Esophagus muscularis mucosa (tissue), 4 donors: ENCODE results near the gene CPNE6. TPM values are rescaled to one million over a fixed set of nuclear protein-coding genes. Genes with fewer than 3 reads are reported as not detected.

Experiments used
- DNase-seq: peaks from one replicate; pipeline ENCODE4 v3.0.0-alpha.2; 2017; ENCODE audit errors: extremely low spot score
- H3K27ac ChIP-seq, 4 donors: fragments of 200-600 bp; sonication (generic); replicated peaks in 1 of 4; 1 replicate in 3 of 4; 2 replicates in 1 of 4; pipeline ENCODE4 v1.5.1; 2016 to 2019; ENCODE audit warnings: mild to moderate bottlenecking in 1 of 4
- H3K27me3 ChIP-seq, 4 donors: fragments of 200-600 bp; sonication (generic); one replicate each; pipeline versions ENCODE4 v1.5.1 to v1.6.0; 2016 to 2019
- H3K36me3 ChIP-seq, 4 donors: fragments of 200-600 bp; sonication (generic); one replicate each; pipeline ENCODE4 v1.5.1; 2016 to 2019
- H3K4me1 ChIP-seq, 4 donors: fragments of 200-600 bp; sonication (generic); one replicate each; pipeline ENCODE4 v1.5.1; 2016 to 2019
- H3K4me3 ChIP-seq, 4 donors: fragments of 200-600 bp; sonication (generic); 1 replicate in 2 of 4; 2 replicates in 2 of 4; pipeline ENCODE4 v1.5.1; 2016 to 2019; ENCODE audit warnings: mild to moderate bottlenecking in 4 of 4, moderate library complexity in 1 of 4
- H3K9me3 ChIP-seq, 4 donors: fragments of 200-600 bp; sonication (generic); 1 replicate in 3 of 4; 2 replicates in 1 of 4; pipeline ENCODE4 v1.5.1; 2016 to 2019
- EP300 ChIP-seq: sonication (generic); formaldehyde crosslinking; IDR thresholded peaks from one replicate; pipeline ENCODE4 v1.6.1; 2017; ENCODE audit warnings: antibody characterized with exemption
- POLR2A ChIP-seq: fragments of 450-650 bp; IDR thresholded peaks from one replicate; pipeline ENCODE4 v1.6.1; 2017; ENCODE audit warnings: antibody characterized with exemption, moderate library complexity, mild to moderate bottlenecking, low read depth
- POLR2AphosphoS5 ChIP-seq, 2 donors: sonication (generic); formaldehyde crosslinking; IDR thresholded peaks; one replicate each; pipeline ENCODE4 v1.6.1; 2017; ENCODE audit warnings: antibody characterized with exemption in 2 of 2
- WGBS: methylation state at CpG from one replicate; pipeline ENCODE4 v1.1.5; 2018; 5-methylcytosine and 5-hydroxymethylcytosine counted together
- intact Hi-C: fragments of 100-400 bp; cut with DNase I; formaldehyde crosslinking; loops from one replicate; pipeline ENCODE4 v1.15.1; 2023
- total RNA-seq, 4 donors: library from RNA; depleted of rRNA; stranded (reverse); fragments of >200 nt; gene quantifications; one replicate each; pipeline versions ENCODE4 v1.1.0 to v1.2.1, GENCODE V29; 2016
- TF ChIP-seq, protein P1 (sequence below), 3 experiments: fragments of 200-600 bp in 2 of 3; fragments of 450-650 bp in 1 of 3; sonication (generic) in 2 of 3; IDR thresholded peaks; one replicate each; pipeline ENCODE4 v1.5.1; 2017 to 2019; ENCODE audit warnings: antibody characterized with exemption in 3 of 3, mild to moderate bottlenecking in 2 of 3, moderate library complexity in 1 of 3

CPNE6 gene
- total RNA-seq, 4 donors from 2014 or later, result 0.26 to 0.34 (median 0.33) TPM; not detected in 1

DNA sequence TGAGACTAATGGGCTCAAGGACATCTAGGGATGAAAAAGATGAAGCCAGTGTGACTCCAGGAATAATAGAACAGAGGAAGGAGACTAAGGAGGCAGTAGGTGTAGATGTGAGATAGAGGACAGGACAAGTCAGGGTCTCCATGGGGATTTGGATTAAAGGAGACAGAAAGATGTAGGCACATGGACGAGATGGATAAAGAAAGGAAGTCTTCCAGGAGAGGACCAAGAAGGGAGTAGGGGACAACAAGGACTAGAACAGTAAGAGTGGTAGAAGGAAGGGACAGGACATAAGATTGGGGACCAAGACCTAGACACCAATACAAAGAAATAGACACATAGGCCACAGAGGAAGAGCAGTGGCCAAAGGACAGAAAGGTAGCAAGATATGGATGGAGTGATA lies 15.6 kb downstream of the CPNE6 start:
- intact Hi-C loops, result no loop called here
- WGBS, result 75% methylated on average over 1 of the region's 1 CpG
- Histone ChIP-seq H3K27ac (no peak overlapping the region), H3K27me3 (no peaks in the 10 kb centered on the region), H3K4me1 (no peaks in the 10 kb centered on the region), H3K36me3 (no peaks in the 10 kb centered on the region), H3K4me3 (no peak overlapping the region), H3K9me3 (no peaks in the 10 kb centered on the region)
- no peak for DNase-seq
- TF ChIP-seq POLR2AphosphoS5 (IDR thresholded peaks at IDR 0.05) (no peak), POLR2A (no peak)
- TF ChIP-seq, protein P1, sequence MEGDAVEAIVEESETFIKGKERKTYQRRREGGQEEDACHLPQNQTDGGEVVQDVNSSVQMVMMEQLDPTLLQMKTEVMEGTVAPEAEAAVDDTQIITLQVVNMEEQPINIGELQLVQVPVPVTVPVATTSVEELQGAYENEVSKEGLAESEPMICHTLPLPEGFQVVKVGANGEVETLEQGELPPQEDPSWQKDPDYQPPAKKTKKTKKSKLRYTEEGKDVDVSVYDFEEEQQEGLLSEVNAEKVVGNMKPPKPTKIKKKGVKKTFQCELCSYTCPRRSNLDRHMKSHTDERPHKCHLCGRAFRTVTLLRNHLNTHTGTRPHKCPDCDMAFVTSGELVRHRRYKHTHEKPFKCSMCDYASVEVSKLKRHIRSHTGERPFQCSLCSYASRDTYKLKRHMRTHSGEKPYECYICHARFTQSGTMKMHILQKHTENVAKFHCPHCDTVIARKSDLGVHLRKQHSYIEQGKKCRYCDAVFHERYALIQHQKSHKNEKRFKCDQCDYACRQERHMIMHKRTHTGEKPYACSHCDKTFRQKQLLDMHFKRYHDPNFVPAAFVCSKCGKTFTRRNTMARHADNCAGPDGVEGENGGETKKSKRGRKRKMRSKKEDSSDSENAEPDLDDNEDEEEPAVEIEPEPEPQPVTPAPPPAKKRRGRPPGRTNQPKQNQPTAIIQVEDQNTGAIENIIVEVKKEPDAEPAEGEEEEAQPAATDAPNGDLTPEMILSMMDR (IDR thresholded peaks at IDR 0.05), result no peak

DNA sequence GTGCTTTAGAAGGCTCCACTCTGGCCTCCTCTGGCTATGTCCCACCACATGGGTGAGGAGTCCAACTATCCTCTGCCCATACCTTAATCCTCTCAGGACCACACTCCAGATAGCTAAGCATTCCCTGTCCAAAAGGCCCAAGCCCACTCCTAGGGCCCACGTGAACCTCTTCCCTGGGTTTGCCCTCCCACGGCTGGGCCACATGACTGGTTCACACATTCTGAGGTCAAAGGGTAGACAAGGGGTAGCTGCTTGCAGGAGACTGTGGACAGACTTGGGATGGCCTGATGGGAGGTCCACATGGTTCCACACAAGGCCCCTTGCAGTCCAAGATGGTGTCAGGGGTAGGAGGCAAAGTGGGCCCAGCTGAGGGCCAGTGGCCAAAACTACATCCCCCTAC lies 16.7 kb downstream of the CPNE6 start:
- Histone ChIP-seq H3K27ac (no peak overlapping the region), H3K36me3 (no peaks in the 10 kb centered on the region), H3K4me3 (no peak overlapping the region), H3K4me1 (peaks cover 1 to 6% (median 3%) of the 10 kb centered on the region in 4 donors), H3K27me3 (no peaks in the 10 kb centered on the region), H3K9me3 (no peaks in the 10 kb centered on the region)
- WGBS, result 83% methylated on average over 2 of the region's 2 CpGs
- DNase-seq, result no peak
- TF ChIP-seq, protein P1 (IDR thresholded peaks at IDR 0.05), result no peak
- no peak for TF ChIP-seq EP300
- TF ChIP-seq POLR2A, result no peak
- no peak for TF ChIP-seq POLR2AphosphoS5 (IDR thresholded peaks at IDR 0.05)
- intact Hi-C loops, result no loop called here

DNA sequence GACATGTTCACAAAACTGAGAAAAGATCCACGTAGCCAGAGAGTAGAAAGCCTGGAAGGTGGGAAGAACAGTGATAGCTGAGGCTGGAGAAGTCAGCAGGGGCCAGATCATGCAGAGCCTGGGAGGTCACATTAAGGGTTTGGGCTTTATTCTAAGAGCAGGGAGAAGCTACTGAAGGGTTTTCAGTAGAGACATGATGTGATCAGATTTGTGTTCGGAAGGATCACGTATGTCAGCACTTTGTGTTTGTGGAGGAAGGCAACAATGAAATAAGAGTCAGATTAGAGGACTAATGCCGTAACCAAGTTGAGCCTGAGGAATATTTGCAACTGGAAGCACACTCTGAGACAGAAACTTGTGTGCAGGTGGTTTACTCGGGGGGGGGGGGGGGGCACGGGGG lies 18.5 kb downstream of the CPNE6 start:
- 92% methylated on average over 6 of the region's 6 CpGs for WGBS
- Histone ChIP-seq H3K36me3 (no peaks in the 10 kb centered on the region), H3K27me3 (no peaks in the 10 kb centered on the region), H3K9me3 (no peaks in the 10 kb centered on the region), H3K4me3 (no peak overlapping the region), H3K4me1 (peaks cover 11 to 18% (median 16%) of the 10 kb centered on the region in 4 donors), H3K27ac (no peak overlapping the region)
- DNase-seq, result no peak
- intact Hi-C loops, result loop anchor here (2.0 kb wide), 2 partner anchors 31 to 75 kb away; no protein-coding TSS in a partner anchor
- TF ChIP-seq POLR2A (no peak), EP300 (no peak), POLR2AphosphoS5 (IDR thresholded peaks at IDR 0.05) (no peak)
- TF ChIP-seq, protein P1 (IDR thresholded peaks at IDR 0.05), result no peak

DNA sequence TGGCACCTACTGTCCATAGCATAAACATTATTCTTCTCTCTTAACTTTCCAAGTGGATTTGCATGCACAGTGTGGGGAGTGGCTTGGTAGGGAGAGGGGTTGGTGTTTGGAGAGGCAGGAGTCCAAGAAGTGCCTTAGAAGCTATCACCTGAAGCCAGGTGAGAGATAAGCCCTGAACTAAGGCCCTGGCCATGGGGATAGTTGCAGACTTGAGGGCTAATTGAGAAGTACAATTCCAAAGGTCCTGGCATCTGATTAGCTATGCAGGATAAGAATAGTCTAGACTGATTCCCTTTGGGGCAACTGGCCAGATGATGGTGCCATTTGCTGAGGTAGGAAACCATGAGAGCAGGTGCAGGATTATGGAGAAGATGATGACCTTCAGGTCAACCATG lies 20.7 kb downstream of the CPNE6 start:
- intact Hi-C loops, result no loop called here
- H3K9me3 ChIP-seq, result no peaks in the 10 kb centered on the region
- H3K36me3 ChIP-seq, result no peaks in the 10 kb centered on the region
- no peaks in the 10 kb centered on the region for H3K27me3 ChIP-seq
- H3K4me1 ChIP-seq, result peaks cover 20 to 29% (median 25%) of the 10 kb centered on the region in 4 donors
- DNase-seq, result no peak
- no peak overlapping the region for H3K4me3 ChIP-seq
- TF ChIP-seq POLR2A (no peak), POLR2AphosphoS5 (IDR thresholded peaks at IDR 0.05) (no peak), EP300 (no peak)
- TF ChIP-seq, protein P1 (IDR thresholded peaks at IDR 0.05), result no peak
- H3K27ac ChIP-seq, result no peak overlapping the region

DNA sequence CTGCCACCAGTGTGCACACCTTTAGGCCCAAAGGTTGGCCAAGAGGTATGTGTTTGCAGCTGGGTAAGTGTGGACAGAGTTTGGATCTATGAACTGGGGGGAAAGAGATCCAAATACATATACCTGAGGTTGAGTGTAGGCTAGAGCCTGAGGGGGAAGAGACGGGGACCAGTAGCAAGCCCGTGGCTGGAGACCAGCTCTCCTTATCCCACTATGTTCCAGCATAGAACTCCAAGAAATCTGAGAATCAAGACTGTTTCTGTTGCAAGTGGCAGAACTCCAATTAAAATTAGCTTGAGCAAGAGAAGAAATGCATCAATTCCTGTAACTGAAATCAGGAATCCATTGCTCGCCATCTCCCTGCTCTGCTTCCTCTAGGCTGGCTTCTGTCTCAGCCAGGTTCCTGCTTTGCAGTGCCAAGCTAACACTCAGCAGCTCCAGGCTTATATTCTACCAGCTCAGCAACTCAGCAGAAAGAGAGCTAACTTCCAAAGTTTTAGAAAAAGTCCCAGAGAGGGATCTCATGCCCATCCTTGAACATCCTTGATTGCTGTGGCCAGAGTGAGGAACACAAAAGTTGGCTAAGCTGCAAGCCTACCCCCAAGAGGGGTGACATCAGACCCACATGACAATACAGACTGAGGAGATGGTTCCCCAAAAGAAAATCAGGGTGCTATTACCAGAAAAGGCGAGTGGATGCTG lies 21.3 kb downstream of the CPNE6 start:
- no peaks in the 10 kb centered on the region for H3K9me3 ChIP-seq
- no peak for DNase-seq
- intact Hi-C loops, result no loop called here
- no peak overlapping the region for H3K4me3 ChIP-seq
- H3K27me3 ChIP-seq, result no peaks in the 10 kb centered on the region
- no peaks in the 10 kb centered on the region for H3K36me3 ChIP-seq
- H3K4me1 ChIP-seq, result peaks cover 20 to 29% (median 25%) of the 10 kb centered on the region in 4 donors
- 95% methylated on average over 4 of the region's 4 CpGs for WGBS
- no peak for TF ChIP-seq POLR2AphosphoS5 (IDR thresholded peaks at IDR 0.05)
- no peak for TF ChIP-seq EP300
- no peak for TF ChIP-seq POLR2A
- TF ChIP-seq, protein P1 (IDR thresholded peaks at IDR 0.05), result no peak
- peak overlapping the region; percentile 94 to 96 (median 95) for H3K27ac ChIP-seq
